HepG2 (cell line): ENCODE results near the gene ARHGEF16. TPM values are rescaled to one million over a fixed set of nuclear protein-coding genes. Genes with fewer than 3 reads are reported as not detected.

Experiments
- PHF8 ChIP-seq: sonication (generic); formaldehyde crosslinking; IDR thresholded peaks from 2 replicates; pipeline ENCODE4 v1.5.0; 2020; ENCODE audit warnings: missing genetic modification reagents
- polyA plus RNA-seq, 8 experiments: library from polyadenylated mRNA; depleted of rRNA in 3 of 8; stranded (reverse) in 7 of 8; unstranded in 1 of 8; fragments of >200 nt; fragmentation: Illumina TruSeq in 4 of 8; extraction: Trizol in 4 of 8; gene quantifications; 2 replicates each; pipeline versions ENCODE4 v1.2.1 to v1.2.3, GENCODE V29; 2011 to 2016; ENCODE audit warnings: low read depth in 4 of 8, missing spikeins in 1 of 8, mixed read lengths in 1 of 8; ENCODE audit not compliant: insufficient read depth in 1 of 8
- total RNA-seq, 5 experiments: library from RNA; depleted of rRNA; stranded (reverse); fragments of >200 nt; fragmentation: Illumina TruSeq; extraction: Trizol; gene quantifications; 2 replicates each; pipeline ENCODE4 v1.2.3, GENCODE V29; 2016; ENCODE audit warnings: low read depth in 1 of 5
- TF ChIP-seq, protein P1 (sequence below): sonication (generic); formaldehyde crosslinking; IDR thresholded peaks from 2 replicates; pipeline ENCODE4 v1.4.0; 2020; ENCODE audit warnings: missing genetic modification reagents, borderline replicate concordance
- TF ChIP-seq, protein P2 (sequence below): sonication (generic); formaldehyde crosslinking; IDR thresholded peaks from one replicate; pipeline ENCODE4 v1.5.1; 2020; ENCODE audit warnings: mild to moderate bottlenecking, missing genetic modification reagents; ENCODE audit errors: not compliant biosample characterization

ARHGEF16 gene
- total and polyA plus RNA-seq, 2 of the 13 experiments (the other 11 are each of a cell fraction or from before 2014, with no cell fraction given) = 20.3 to 39.9 TPM

DNA sequence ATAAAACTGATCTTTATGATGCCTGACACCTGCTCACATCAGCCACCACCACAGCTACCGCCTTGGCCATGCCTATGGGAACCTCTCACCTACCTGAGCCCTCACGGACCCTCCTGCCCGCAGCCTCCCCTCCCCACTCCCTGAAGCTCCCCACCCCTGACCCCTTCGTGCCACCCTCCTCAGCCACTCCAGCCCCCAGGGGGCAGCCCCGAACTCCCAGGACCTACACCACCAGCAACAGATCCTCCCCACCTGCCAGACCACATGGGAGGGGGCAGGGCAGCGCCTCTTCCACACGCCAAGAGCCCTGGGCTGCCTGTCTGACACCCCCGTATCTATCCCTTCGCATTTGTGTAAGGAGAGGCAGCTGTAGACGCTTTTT is 14.2 kb upstream of the ARHGEF16 start (continued):
- TF ChIP-seq, protein P1, sequence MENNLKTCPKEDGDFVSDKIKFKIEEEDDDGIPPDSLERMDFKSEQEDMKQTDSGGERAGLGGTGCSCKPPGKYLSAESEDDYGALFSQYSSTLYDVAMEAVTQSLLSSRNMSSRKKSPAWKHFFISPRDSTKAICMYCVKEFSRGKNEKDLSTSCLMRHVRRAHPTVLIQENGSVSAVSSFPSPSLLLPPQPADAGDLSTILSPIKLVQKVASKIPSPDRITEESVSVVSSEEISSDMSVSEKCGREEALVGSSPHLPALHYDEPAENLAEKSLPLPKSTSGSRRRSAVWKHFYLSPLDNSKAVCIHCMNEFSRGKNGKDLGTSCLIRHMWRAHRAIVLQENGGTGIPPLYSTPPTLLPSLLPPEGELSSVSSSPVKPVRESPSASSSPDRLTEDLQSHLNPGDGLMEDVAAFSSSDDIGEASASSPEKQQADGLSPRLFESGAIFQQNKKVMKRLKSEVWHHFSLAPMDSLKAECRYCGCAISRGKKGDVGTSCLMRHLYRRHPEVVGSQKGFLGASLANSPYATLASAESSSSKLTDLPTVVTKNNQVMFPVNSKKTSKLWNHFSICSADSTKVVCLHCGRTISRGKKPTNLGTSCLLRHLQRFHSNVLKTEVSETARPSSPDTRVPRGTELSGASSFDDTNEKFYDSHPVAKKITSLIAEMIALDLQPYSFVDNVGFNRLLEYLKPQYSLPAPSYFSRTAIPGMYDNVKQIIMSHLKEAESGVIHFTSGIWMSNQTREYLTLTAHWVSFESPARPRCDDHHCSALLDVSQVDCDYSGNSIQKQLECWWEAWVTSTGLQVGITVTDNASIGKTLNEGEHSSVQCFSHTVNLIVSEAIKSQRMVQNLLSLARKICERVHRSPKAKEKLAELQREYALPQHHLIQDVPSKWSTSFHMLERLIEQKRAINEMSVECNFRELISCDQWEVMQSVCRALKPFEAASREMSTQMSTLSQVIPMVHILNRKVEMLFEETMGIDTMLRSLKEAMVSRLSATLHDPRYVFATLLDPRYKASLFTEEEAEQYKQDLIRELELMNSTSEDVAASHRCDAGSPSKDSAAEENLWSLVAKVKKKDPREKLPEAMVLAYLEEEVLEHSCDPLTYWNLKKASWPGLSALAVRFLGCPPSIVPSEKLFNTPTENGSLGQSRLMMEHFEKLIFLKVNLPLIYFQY (CRISPR knock-in tag) = no peak
- no peak for TF ChIP-seq PHF8 (CRISPR knock-in tag)
- TF ChIP-seq, protein P2, sequence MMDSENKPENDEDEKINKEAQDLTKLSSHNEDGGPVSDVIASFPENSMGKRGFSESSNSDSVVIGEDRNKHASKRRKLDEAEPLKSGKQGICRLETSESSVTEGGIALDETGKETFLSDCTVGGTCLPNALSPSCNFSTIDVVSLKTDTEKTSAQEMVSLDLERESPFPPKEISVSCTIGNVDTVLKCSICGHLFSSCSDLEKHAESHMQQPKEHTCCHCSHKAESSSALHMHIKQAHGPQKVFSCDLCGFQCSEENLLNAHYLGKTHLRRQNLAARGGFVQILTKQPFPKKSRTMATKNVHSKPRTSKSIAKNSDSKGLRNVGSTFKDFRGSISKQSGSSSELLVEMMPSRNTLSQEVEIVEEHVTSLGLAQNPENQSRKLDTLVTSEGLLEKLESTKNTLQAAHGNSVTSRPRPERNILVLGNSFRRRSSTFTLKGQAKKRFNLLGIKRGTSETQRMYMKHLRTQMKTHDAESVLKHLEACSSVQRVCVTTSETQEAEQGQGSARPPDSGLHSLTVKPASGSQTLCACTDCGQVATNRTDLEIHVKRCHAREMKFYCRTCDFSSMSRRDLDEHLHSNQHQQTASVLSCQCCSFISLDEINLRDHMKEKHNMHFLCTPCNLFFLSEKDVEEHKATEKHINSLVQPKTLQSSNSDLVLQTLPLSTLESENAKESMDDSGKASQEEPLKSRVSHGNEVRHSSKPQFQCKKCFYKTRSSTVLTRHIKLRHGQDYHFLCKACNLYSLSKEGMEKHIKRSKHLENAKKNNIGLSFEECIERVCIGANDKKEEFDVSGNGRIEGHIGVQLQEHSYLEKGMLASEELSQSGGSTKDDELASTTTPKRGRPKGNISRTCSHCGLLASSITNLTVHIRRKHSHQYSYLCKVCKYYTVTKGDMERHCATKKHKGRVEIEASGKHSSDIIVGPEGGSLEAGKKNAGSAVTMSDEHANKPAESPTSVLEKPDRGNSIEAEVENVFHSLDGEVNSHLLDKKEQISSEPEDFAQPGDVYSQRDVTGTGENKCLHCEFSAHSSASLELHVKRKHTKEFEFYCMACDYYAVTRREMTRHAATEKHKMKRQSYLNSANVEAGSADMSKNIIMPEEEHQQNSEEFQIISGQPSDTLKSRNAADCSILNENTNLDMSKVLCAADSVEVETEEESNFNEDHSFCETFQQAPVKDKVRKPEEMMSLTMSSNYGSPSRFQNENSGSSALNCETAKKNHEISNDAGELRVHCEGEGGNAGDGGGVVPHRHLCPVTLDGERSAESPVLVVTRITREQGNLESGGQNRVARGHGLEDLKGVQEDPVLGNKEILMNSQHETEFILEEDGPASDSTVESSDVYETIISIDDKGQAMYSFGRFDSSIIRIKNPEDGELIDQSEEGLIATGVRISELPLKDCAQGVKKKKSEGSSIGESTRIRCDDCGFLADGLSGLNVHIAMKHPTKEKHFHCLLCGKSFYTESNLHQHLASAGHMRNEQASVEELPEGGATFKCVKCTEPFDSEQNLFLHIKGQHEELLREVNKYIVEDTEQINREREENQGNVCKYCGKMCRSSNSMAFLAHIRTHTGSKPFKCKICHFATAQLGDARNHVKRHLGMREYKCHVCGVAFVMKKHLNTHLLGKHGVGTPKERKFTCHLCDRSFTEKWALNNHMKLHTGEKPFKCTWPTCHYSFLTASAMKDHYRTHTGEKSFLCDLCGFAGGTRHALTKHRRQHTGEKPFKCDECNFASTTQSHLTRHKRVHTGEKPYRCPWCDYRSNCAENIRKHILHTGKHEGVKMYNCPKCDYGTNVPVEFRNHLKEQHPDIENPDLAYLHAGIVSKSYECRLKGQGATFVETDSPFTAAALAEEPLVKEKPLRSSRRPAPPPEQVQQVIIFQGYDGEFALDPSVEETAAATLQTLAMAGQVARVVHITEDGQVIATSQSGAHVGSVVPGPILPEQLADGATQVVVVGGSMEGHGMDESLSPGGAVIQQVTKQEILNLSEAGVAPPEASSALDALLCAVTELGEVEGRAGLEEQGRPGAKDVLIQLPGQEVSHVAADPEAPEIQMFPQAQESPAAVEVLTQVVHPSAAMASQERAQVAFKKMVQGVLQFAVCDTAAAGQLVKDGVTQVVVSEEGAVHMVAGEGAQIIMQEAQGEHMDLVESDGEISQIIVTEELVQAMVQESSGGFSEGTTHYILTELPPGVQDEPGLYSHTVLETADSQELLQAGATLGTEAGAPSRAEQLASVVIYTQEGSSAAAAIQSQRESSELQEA = no peak
- TF ChIP-seq, all 625 proteins: peak for 0
